Breast epithelium (tissue), 3 donors: ENCODE measurements around the gene CTSH.

ENCODE experiments used
- CTCF ChIP-seq, 3 donors: fragments of 450-650 bp; IDR thresholded peaks; one replicate each; pipeline ENCODE4 v1.5.1; 2016 to 2017; ENCODE audit warnings: antibody characterized with exemption in 3 of 3, mild to moderate bottlenecking in 3 of 3, moderate library complexity in 3 of 3
- POLR2AphosphoS5 ChIP-seq, 3 donors: sonication (generic); formaldehyde crosslinking; IDR thresholded peaks; one replicate each; pipeline ENCODE4 v1.6.1; 2017; ENCODE audit warnings: antibody characterized with exemption in 3 of 3

- TF ChIP-seq CTCF (IDR thresholded peaks at IDR 0.05) = no peak
- TF ChIP-seq POLR2AphosphoS5 (IDR thresholded peaks at IDR 0.05) = no peak
Measured at GRCh38 chr15:78946493-78946892, 1.6 kb upstream of the CTSH start.
